Panc1 (cell line): Measurements from ENCODE around the gene SLC44A1. TPM values are rescaled to one million over a fixed set of nuclear protein-coding genes. Genes with fewer than 3 reads are reported as not detected.

Experiments
- ATAC-seq: fragments of 200-7000 bp; cut with Tn5 transposase; 2 replicates; pipeline ENCODE4 v1.9.1; 2020; ENCODE audit warnings: mild to moderate bottlenecking, moderate library complexity
- BruUV-seq: library from RNA; stranded (reverse); fragments of 400-500 nt; replicated peaks from 2 replicates; lab custom pipeline; 2021; lab: Mats Ljungman, UMichigan
- CTCF ChIA-PET: fragments of 300-600 bp; sonication (Branson Sonifier 250); formaldehyde crosslinking; loops from one replicate; lab custom pipeline; 2022; ENCODE audit warnings: antibody characterized with exemption; lab: Charles Lee
- POLR2A ChIA-PET: fragments of 300-600 bp; sonication (Branson Sonifier 250); formaldehyde crosslinking; loops from one replicate; lab custom pipeline; 2022; ENCODE audit warnings: antibody characterized with exemption; lab: Charles Lee
- DNase-seq: peaks from one replicate; pipeline ENCODE4 v3.0.0-alpha.2; 2010; ENCODE audit warnings: low read depth, low spot score
- H3K27ac ChIP-seq: 2 replicates; pipeline ENCODE4 v1.5.1; 2011; ENCODE audit warnings: mild to moderate bottlenecking, low read length, inconsistent platforms
- H3K27me3 ChIP-seq: fragments of 200-500 bp; sonication (Bioruptor generic); 2 replicates; pipeline ENCODE4 v1.6.0; 2014; ENCODE audit warnings: low read length, inconsistent platforms; ENCODE audit not compliant: control insufficient read depth, insufficient read depth
- H3K36me3 ChIP-seq: fragments of 200-500 bp; sonication (Bioruptor generic); 2 replicates; pipeline ENCODE4 v1.5.1; 2014; ENCODE audit warnings: inconsistent platforms, mild to moderate bottlenecking, low read length, moderate library complexity; ENCODE audit not compliant: control insufficient read depth, insufficient read depth
- H3K4me1 ChIP-seq: 2 replicates; pipeline ENCODE4 v1.5.1; 2011; ENCODE audit warnings: inconsistent platforms, mild to moderate bottlenecking, low read length, moderate library complexity; ENCODE audit not compliant: control insufficient read depth, insufficient read depth
- H3K4me3 ChIP-seq, 2 experiments: 2 replicates each; pipeline ENCODE4 v1.5.1; 2011 to 2012; ENCODE audit warnings: low read depth in 2 of 2, low read length in 2 of 2, mild to moderate bottlenecking in 2 of 2, inconsistent platforms in 1 of 2, moderate library complexity in 1 of 2
- H3K9me3 ChIP-seq: fragments of 200-500 bp; sonication (Bioruptor generic); 2 replicates; pipeline ENCODE4 v1.5.1; 2014; ENCODE audit warnings: low read depth, mild to moderate bottlenecking, inconsistent platforms, low read length, moderate library complexity; ENCODE audit not compliant: control insufficient read depth, insufficient read depth
- CTCF ChIP-seq: fragments of 450-650 bp; IDR thresholded peaks from 2 replicates; pipeline ENCODE4 v1.5.1; 2017; ENCODE audit warnings: mild to moderate bottlenecking
- POLR2AphosphoS5 ChIP-seq: IDR thresholded peaks from 2 replicates; pipeline ENCODE4 v1.6.1; 2012; ENCODE audit warnings: mild to moderate bottlenecking, low read depth, low read length, moderate library complexity
- REST ChIP-seq, 2 experiments: IDR thresholded peaks; 2 replicates each; pipeline ENCODE4 v1.6.1; 2011 to 2012; ENCODE audit warnings: low read depth in 2 of 2, control low read depth in 1 of 2, low read length in 1 of 2, mild to moderate bottlenecking in 1 of 2, moderate library complexity in 1 of 2; ENCODE audit not compliant: insufficient read depth in 1 of 2
- SIN3A ChIP-seq: IDR thresholded peaks from 2 replicates; pipeline ENCODE4 v1.6.1; 2012; ENCODE audit warnings: low read depth, mild to moderate bottlenecking, low read length, moderate library complexity, borderline replicate concordance; ENCODE audit not compliant: insufficient read depth
- TCF7L2 ChIP-seq: IDR thresholded peaks from 2 replicates; pipeline ENCODE4 v1.6.1; 2011; ENCODE audit warnings: mild to moderate bottlenecking, low read depth, low read length, inconsistent platforms
- in situ Hi-C: cut with HindIII; loops from 2 replicates; pipeline ENCODE4 v1.10.0; 2016; ENCODE audit warnings: low sequenced_read_pairs, low pct_unique_long_range_greater_than_20kb
- intact Hi-C: fragments of 100-400 bp; cut with micrococcal nuclease; formaldehyde crosslinking; loops from one replicate; pipeline ENCODE4 v1.10.0; 2022; ENCODE audit not compliant: unreplicated experiment
- total RNA-seq: library from RNA; stranded (reverse); gene quantifications from one replicate; pipeline ENCODE4 v1.2.1, GENCODE V29; 2021; ENCODE audit not compliant: unreplicated experiment

The SLC44A1 gene
- total RNA-seq, 1 experiment from 2014 or later, result 8.7 TPM

GRCh38 chr9:105243015-105243686 lies 1.3 kb upstream of the SLC44A1 start:
- Histone ChIP-seq H3K4me1 (peaks cover 3% of the 10 kb centered on the region; the same call in 1 of the 2 replicates), H3K4me3 (no peak overlapping the region), H3K27me3 (no peaks in the 10 kb centered on the region; the same call in none of the 2 replicates), H3K36me3 (no peaks in the 10 kb centered on the region), H3K9me3 (no peaks in the 10 kb centered on the region), H3K27ac (no peak overlapping the region)
- intact Hi-C loops, result loop anchor here (10.0 kb wide), 1 partner anchor 172 kb away; no protein-coding TSS in a partner anchor
- TF ChIP-seq POLR2AphosphoS5, result no peak
- TF ChIP-seq CTCF, result no peak
- no peak for TF ChIP-seq SIN3A
- TF ChIP-seq REST (IDR thresholded peaks at IDR 0.05; ENCODE audit: insufficient read depth in 1 of 2, low read depth in 2 of 2, low read length in 1 of 2), result no peak
- no peak for TF ChIP-seq TCF7L2
- in situ Hi-C loops, result no loop called here
- DNase-seq (no peak), ATAC-seq (no peak)
- ChIA-PET CTCF (interaction anchor here (0.7 kb wide), 1 partner anchor 172 kb away, joined by 3 read pairs; no protein-coding TSS in a partner anchor), POLR2A (no interaction called here)
- no TSS peak for BruUV-seq

- Histone ChIP-seq H3K4me1 (peaks cover 3% of the 10 kb centered on the region; the same call in 1 of the 2 replicates), H3K27ac (no peak overlapping the region), H3K36me3 (no peaks in the 10 kb centered on the region), H3K4me3 (peak overlapping the region; percentile 54 to 61), H3K9me3 (no peaks in the 10 kb centered on the region), H3K27me3 (no peaks in the 10 kb centered on the region; the same call in none of the 2 replicates)
- TF ChIP-seq TCF7L2 (no peak), REST (IDR thresholded peaks at IDR 0.05; ENCODE audit: insufficient read depth in 1 of 2, low read depth in 2 of 2, low read length in 1 of 2) (no peak), CTCF (no peak), SIN3A (no peak), POLR2AphosphoS5 (no peak)
- in situ Hi-C loops (no loop called here), intact Hi-C loops (loop anchor here (10.0 kb wide), 1 partner anchor 170 kb away; no protein-coding TSS in a partner anchor)
- peak; percentile 78; the same call in 1 of the 2 replicates for ATAC-seq
- no TSS peak for BruUV-seq
- ChIA-PET POLR2A (no interaction called here), CTCF (interaction anchor here (0.7 kb wide), 1 partner anchor 67 kb away, joined by 5 read pairs; no protein-coding TSS in a partner anchor)
- no peak for DNase-seq
Observed at GRCh38 chr9:105244734-105245028, 230 bp downstream of the SLC44A1 start.
